ENCODE measurements around the gene ZDHHC3.

Gene ZDHHC3

DNA sequence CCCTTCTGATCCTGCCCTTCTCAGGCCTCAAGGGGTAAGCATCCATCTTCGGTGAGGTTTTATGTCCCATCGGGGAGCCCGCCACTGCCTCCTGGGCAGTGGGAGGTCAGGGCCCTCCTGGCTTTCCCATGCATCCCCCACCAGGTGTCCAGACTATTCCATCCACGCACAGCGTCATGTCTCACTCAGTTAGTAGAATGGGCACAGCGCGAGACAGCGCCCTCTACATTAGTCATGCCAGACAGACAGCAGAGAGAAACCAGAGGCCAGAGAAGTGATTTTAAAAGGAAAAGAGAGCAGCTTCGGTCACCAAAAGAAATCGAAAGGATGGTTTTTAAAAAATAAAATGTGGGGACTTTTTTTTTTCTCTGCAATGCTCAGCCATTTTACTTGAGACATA, 49.8 kb downstream of the ZDHHC3 start:
- no peak for DNase-seq

DNA sequence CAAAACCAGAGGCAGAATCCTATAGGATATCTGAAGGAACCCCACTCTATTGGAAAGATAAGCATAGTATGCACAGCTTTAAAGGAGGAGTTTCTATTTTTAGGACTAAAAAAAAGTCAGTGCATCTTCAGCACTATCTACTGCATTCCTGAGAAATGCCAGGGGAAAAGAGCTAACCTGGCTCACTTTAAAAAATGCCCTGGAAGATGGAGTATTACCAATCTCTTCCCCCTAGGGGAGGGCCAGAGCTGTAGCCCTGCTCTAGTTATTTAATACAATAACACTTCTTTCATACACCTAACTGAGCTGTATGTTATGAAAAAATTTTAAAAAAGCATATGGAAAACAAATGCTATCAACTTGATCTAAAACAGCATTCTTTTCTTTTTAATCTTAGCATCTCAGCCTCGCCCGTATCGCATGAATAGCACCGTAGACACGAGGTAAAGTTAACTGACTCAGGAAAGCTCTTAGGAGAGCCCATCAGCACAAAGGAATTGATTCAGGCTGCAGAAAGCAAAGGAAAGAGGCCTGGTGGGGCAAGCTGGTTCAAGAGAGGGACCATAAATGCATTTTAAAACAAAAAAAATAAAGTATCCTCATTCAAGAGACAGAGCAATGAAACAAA, 51.4 kb downstream of the ZDHHC3 start:
- DNase-seq = no peak

DNA sequence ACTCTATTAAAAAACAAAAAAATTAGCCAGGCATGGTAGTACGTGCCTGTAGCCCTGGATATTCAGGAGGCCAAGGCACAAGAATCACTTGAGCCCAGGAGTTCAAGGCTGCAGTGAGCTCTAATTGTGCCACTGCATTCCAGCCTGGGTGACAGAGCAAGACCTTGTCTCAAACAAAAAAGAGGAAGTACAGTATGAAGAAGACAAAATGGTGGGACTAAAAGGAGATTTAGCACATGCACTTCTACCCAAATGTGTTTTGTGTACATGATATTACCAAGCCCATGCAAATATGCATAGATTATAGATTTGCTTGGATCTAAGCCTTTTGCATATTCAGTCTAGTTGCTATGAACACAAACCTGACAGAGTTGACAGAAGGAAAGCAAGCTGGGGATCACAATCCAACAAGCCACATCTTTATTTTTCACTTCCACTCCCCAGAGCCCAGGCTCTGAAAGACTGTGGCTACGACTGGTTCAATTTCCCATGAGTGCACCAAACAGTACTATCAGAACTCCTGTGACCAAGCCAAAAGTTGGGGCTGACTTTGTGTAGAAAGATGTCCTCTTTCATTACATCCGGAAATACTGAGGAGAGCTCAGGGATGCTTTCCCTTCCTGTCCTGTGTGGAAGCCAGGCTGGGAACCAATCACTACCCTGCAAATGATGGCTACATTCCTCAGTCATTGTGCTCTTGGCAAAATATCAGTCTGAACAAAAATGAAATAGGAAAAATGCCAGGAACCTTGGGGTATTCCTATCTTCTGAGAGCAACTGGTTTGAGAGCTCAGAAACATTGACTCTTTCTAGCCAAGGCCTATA, 52.1 kb downstream of the ZDHHC3 start:
- DNase-seq = no peak

DNA sequence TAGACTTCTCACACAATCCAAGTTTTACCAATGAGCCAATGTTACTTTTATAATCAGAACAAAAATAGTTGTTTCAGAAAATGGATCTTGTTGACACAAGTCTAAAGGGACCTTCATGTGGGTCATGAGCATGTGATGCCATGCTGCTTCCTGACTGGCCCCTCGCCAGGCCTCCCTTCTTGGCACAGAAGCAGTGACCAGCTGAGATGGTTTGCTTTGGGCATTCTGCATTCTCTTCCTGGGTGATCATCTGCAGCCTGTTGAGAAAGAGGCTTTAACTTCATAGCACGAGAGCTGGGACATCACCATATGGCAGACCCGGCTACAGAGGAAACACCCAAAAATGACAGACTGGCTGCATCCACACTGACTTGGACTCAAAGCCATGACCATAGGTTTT, 55.9 kb downstream of the ZDHHC3 start:
- DNase-seq = no peak

DNA sequence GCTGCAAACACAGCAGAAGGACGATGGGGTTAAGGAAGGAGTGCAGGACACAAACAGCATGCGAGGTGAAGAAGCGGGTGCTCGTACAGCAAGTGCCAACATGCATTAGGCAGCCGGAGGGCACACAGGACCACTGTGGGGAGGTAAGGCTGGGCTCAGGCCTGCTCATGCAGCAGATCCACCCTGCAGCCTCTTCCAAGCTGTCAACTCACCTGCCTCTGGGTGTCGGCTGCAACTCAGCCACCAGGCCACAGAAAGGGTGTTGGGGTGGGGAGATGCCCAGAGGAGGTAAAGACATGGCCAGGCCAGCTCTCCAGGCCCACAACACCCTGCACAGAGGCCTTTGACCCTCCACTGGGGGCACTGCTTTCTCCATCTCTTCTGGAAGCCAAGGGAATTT, 57.4 kb downstream of the ZDHHC3 start:
- DNase-seq = no peak

DNA sequence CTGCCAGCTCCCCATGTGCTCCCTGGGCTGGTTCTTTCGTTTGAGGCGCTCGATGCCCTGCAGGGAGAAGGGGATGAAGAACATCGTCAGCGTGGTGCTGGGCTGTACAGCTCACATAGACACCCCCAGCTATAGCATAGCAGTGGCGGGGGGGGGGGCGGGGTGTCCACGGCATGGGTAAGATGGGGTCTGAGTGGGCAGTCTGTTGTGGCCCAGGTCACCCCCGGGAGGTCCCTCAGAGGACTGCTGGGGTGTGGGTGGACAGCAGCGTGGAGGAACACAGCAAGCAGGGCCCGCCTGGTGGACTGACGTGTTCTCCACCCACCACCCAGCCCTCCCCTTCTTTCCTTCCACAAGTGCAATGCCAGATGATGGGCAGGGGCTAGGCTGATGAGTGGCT, 57.9 kb downstream of the ZDHHC3 start:
- DNase-seq = no peak

DNA sequence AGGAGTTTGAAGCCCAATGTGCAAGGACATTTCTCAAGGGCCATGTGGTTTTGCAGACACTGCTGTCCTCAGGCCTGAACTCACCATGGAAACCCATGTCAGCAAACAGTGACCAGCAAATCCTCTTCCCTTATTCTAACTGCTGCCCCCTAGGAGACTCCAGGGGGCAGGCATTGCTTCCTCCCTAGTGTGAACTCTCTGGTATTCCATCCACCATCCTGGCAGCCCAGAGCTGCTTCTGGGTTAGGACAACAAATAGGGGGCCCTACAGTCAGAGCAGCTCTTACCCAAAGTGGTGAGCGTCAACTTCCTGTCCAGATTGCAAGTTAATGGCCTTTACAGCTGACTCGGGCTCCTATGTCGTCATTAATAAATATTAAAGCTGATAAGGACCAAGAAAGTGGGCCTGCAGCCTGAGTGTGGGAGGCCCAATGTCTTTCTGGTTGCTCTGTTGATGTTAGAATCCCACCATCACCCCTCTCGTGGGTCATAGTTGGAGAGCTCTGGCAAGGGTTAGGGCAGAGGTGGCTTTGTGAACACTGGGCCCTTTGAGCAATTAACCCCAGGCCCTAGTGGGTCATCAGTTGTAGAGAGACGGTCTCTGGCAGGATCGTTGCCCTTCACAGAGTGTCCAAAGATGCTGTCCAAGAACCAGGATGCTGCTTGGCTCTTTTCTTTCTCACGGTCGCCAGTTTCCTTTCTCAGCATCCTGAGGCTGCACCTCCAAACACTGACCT, 60.1 kb downstream of the ZDHHC3 start:
- no peak for DNase-seq

DNA sequence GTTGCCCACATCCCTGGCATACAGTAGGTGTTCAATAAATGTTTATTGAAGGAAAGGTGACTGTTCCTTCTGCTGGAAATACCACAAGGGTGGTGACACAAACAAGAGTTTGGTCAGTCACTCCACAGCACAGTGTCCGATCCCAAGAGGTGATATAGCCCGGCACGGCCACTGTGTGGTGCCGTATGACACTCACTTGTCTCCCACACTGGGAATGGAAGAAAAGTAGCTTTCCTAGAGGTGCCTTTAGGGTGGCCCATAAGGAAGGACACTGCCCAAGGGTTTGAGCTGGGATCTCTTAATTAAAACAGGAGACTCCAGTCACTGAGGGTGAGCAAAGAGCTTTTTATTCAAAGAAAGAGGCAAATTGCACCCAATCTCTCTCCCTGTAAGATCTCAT, 61.0 kb downstream of the ZDHHC3 start:
- DNase-seq = no peak

DNA sequence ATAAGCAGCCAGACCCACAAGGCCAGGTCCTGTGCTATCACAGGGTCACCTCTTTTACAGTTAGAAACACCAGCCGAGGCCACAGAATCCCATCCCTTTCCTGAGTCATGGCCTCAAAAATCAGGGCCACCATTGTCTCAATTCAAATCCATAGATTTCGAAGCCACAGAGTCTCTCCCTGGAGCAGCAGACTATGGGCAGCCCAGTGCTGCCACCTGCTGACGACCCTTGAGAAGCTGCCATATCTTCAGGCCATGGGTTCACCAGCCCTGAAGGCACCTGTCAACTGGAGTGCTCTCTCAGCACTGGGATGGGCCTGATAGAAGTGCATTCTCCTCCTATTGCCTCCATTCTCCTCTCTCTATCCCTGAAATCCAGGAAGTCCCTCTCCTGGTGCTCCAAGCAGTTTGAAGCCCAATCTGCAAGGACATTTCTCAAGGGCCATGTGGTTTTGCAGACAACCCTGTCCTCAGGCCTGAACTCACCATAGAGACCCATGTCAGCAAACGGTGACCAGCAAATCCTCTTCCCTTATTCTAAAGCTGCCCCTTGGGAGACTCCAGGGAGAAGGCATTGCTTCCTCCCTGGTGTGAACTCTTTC, 62.0 kb downstream of the ZDHHC3 start:
- peak; percentile 22 to 59 (median 55) for DNase-seq

DNA sequence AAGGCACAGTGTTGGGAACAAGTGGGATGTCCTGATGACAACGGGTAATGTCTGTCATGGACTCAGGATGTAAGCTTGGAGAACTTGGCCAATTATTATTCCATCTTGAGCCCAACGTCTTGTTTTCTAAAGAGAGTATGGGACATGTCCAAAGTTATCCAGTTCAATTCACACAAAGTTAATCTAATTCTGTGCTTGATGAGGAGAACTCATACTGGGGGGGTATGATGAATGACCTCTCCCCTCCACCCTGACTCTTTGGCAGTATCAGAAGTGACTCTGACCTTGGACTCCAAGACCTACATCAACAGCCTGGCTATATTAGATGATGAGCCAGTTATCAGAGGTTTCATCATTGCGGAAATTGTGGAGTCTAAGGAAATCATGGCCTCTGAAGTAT, 65.3 kb downstream of the ZDHHC3 start:
- no peak for DNase-seq

DNA sequence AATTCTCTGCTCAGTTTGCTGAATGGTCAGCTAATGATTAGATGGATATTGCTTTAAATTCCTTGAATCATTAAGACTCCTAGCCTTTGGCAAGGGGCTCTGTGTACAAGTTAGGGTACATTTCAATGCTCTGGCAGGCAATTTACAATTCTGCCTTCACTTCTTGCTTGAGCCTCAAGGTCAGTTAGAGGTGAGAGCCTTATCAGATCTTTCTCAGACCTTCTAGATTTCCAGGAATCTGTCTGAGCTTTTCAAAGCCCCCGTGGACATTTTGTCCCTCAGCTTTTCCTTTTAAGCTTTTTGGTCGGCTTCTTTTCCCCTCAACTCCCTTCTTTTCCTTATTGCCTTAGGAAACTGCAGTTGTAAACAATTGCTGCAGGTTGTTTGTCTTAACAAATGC, 66.9 kb downstream of the ZDHHC3 start:
- no peak for DNase-seq

DNA sequence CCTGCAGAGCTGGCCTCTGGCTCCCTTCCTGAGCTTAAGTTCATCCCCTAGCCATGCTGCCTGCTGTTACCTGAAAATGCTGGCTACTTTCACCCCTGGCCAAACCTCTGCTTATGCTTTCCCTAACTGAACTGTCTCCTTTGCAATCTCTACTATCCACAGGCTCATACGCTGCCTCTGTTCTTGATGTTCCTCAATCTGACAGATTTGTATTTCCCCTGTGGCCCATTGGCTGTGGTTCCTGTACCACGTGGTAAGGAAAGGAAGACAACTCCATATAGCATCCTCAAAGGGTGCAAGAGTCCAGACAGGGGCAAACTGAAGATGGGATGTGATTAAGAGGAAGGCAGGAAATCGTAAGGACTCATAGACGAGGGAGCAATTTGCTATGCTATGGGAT, 68.4 kb downstream of the ZDHHC3 start:
- DNase-seq = no peak

DNA sequence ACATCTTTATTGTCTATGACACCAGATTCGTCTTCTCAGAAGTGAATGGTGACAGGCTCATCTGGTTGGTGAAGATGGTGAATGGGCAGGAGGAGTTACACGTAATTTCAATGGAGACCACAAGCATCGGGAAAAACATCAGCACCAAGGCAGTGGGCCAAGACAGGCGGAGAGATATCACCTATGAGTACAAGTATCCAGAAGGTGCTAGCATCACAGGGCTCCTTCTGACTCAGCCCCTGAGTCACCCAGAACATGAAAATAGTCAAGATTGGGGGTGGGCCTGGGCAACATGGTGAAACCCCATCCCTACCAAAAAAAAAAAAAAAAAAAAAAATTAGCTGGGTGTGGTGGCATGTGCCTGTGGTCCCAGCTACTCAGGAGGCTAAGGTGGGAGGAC, 69.0 kb downstream of the ZDHHC3 start:
- DNase-seq = no peak

DNA sequence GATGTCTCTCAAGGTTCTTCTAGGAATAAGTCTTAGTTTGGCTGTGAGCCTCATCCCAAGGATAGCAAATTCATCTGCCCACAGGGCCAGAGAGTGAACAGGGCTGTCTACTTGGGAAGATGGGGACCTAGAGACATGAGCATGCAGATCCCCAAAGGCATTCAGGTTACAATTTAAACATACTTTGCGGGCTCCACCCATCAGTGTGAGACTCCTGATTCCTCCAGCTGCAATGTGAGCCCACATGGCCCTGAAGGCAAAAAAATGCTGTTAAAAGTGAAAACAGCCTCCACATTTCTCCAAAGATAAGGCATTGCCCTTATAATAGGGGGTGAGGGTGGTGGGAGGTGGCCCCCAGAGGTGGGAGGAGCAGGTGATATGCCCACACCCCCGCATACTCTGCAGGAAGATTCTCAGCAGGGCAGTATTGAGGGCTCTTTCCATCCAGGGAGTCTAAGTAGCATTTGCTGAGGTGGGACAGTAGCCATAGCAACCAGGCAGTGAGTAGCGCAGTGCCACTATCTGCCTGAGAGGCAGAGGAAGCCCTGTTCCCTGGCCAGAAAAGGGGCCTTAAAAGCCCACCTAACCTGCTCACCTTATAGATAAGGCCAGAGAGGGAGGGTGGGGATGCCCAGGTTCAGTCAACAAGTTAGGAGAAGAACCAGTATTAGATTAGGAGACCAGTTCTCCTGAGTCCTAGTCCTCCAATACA, 70.4 kb downstream of the ZDHHC3 start:
- DNase-seq = no peak

DNA sequence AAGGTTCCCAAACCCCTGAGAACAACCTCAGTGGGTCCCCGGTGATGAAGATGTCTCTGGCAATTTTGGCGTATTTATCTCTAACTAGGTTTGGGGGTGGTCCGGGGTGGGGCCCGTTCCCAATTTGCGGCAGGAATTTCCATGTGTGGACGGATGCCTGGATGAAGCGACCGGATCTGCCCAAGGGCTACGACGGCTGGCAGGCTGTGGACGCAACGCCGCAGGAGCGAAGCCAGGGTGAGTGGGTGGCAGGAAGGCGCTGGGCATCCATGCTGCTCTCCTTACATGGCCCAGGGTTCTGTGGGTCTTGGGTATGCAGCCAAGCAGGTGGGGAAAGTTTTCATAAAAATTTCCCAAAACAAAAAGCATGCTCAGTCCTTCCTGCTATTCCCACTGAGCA, 72.2 kb downstream of the ZDHHC3 start:
- no peak for DNase-seq

DNA sequence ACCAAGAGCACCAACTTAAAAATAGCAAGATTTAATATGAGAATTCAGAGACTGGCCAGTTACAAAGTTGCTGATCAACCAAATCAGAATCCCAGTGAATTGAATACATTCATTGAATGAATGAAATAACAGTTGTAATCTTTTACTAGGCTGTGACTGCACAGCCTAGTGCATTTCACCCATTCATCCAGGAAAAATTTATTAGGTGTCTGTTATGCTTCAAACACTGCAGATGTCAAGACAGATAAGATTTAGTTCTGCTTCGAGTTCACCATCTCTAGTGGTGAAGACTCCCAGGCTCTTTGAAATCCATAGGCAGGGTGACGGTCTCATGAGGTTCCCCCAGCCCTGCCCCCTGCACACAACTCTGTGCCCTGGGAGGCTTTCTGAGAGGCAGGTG, 72.7 kb downstream of the ZDHHC3 start:
- no peak for DNase-seq

DNA sequence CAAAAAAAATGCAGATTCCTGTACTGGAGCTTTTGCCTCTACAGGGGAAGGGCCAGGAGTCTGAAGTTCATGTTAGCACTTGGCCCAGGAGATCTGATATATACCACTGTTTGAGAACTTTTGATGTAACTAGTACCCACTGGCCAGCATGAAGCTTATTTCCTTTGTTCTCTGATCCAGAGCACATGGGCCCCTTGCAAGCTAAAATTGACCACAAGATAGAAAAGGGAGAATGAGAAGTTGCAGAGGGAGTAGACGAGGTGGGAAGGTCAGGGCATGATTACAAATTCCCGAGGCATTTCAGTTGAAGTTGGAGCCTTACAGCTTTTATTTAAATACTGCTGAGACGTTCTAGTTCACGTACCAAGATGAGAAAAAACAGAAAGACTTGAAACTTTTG, 73.3 kb downstream of the ZDHHC3 start:
- DNase-seq = no peak

DNA sequence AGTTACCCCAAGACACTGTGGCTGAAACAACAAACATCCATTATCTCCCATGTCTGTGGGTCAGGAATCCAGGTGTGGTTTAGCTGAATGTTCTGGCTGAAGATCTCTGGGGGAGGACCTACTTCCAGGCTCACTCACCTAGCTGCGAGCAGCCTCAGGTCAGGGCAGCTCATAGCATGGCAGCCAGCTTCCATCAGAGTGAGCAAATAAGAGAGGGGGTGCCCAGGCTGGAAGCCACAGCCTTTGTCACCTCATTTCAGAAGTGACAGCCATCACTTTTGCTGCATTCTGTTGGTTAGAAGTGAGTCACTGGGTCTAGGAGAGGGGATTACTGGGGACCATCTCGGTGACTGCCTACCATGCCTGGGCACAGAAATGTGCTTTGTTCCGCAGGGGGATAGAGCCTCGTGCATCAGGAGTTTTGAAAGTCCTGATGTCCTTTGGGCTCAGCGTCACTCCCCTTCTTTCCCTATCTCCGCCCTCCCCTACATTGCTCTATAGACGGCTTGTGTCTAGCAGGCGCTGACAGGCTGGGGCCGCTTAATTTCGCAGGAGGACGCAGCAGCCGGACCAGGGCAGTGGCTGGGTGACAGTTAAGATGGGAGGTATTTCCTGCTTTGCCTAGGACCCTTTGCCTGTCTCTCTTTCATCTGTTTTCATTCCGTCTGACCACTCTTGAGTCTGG, 76.1 kb downstream of the ZDHHC3 start:
- no peak for DNase-seq

DNA sequence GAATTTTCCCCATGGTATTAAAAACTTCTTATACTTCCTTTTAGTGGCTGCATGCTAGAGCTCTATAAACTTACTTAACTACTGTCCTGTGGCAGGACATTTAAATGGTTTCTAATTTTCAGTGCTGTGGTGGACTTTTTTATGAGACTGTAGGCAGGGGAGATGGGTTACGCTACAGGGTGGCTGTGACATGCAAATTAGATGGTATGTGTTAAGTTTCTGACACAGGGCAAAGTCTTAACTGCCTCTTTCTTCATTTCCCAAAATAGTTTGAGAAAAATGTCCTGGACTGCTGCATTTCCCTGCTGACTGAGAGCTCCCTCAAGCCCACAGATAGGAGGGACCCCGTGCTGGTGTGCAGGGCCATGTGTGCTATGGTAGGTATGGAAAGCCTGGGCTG, 79.5 kb downstream of the ZDHHC3 start:
- no peak for DNase-seq

DNA sequence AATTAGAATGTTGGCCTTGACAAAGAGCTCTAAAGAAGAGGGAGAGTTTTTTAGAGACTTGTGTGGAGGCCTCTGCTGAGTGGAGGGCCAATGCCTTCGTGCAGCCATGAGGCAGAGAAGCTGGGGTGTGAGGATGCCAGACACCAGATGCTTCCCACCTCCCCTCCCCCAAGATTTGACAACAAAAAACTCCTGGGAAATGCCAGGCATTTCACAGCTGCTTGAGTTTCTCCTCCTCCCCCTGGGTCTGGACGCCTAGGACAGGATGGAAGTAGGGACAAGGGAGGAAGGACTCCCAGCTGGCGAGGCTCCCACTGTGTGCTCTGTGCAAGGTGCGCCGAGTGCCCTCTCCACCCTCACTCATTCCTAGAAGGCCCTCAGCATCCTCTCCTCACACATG, 81.5 kb downstream of the ZDHHC3 start:
- no peak for DNase-seq

DNA sequence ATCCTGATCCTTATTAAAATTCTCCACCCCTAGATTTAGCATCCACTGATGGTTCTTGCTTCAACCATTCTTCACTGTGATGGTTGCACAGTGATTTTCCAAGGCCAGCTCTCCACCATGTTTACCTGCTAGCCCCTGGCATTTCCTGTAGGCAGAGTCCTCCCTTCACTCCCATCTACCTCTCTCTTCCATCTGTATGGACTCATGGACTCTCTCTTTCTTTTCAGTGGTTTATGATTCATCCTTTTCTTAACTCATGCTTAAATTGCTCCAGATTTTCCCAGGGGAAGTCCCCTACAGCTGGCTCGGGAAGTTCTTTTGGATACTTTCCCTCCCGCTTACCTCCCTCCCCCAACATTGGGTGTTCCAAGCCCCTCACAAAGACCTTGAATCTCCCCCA, 82.9 kb downstream of the ZDHHC3 start:
- no peak for DNase-seq

DNA sequence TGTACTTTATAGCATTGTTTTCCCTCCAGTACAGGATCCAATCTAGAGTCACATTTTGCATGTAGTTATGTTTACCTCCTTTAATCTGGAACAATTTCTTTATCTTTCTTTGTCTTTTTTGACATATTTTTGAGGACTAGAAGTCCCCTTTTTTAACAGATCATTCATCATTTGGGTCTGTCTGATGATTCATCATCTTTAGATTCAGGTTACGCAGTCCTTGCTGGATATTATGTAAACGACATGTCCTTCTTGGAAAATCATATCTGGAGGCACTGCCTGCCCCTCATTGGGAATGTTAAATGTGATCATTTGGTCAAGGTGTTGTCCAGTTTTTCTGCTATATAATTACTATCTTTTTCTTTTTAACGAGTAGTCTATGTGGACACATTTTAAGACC, 83.3 kb downstream of the ZDHHC3 start:
- DNase-seq = no peak
